Measurements from ENCODE around the gene WAPL.

- TF ChIP-seq POLR2A (IDR thresholded peaks at IDR 0.05): no peak
- peak; percentile 86 to 96 (median 88) for TF ChIP-seq CTCF (IDR thresholded peaks at IDR 0.05)
- TF ChIP-seq POLR2AphosphoS5 (IDR thresholded peaks at IDR 0.05): peak in 3 of 4 donors; percentile 52 to 56 (median 55)
- no peak for TF ChIP-seq EP300 (IDR thresholded peaks at IDR 0.05)
These were observed 121.5 kb downstream of the WAPL start for GRCh38 chr10:86399879-86400704.

Measured in sigmoid colon (tissue), 4 donors.